Measurements from ENCODE around the gene MYO9B. TPM values are rescaled to one million over a fixed set of nuclear protein-coding genes. Genes with fewer than 3 reads are reported as not detected.

The MYO9B gene
- total RNA-seq, 1 donor from 2014 or later = 123 TPM

- Mint-ChIP-seq H3K27ac (ENCODE audit: unreplicated experiment) (no peak overlapping the region), H3K27me3 (ENCODE audit: low read depth, unreplicated experiment) (no peaks in the 10 kb centered on the region), H3K9me3 (ENCODE audit: unreplicated experiment) (peaks cover 2% of the 10 kb centered on the region), H3K4me1 (ENCODE audit: low read depth, unreplicated experiment) (no peaks in the 10 kb centered on the region), H3K36me3 (ENCODE audit: low read depth, unreplicated experiment) (peaks cover 26% of the 10 kb centered on the region), H3K4me3 (ENCODE audit: unreplicated experiment) (no peak overlapping the region)
- Histone ChIP-seq H3K4me1 (ENCODE audit: insufficient read depth, low read length) (no peaks in the 10 kb centered on the region), H3K9ac (ENCODE audit: low read length) (no peak overlapping the region), H2AFZ (ENCODE audit: low read depth, low read length) (no peak overlapping the region), H3K4me3 (ENCODE audit: insufficient read depth, low read depth, low read length) (no peak overlapping the region), H3K27ac (ENCODE audit: low read depth, low read length) (no peak overlapping the region), H3K27me3 (ENCODE audit: insufficient read depth, low read length) (no peaks in the 10 kb centered on the region), H3K9me3 (ENCODE audit: insufficient read depth, low read depth, low read length) (no peaks in the 10 kb centered on the region), H4K20me1 (ENCODE audit: insufficient read depth, low read length) (peaks cover 4% of the 10 kb centered on the region), H3K36me3 (ENCODE audit: insufficient read depth, low read length) (peaks cover 23% of the 10 kb centered on the region), H3K79me2 (ENCODE audit: insufficient read depth, low read length) (no peaks in the 10 kb centered on the region), H3K4me2 (ENCODE audit: low read length) (no peak overlapping the region)
- TF ChIP-seq EZH2 (IDR thresholded peaks at IDR 0.05; ENCODE audit: insufficient read depth, low read length) (no peak), CTCF (IDR thresholded peaks at IDR 0.05; ENCODE audit: insufficient read depth, low read depth, low read length) (no peak)
- FAIRE-seq = no peak
- DNase-seq (ENCODE audit: low read depth) = no peak
Measured at GRCh38 chr19:17194608-17195007, 119.0 kb downstream of the MYO9B start.

- H4K20me1 ChIP-seq (ENCODE audit: insufficient read depth, low read length) = peaks cover 4% of the 10 kb centered on the region
- H3K79me2 ChIP-seq (ENCODE audit: insufficient read depth, low read length) = no peaks in the 10 kb centered on the region
- H3K36me3 ChIP-seq (ENCODE audit: insufficient read depth, low read length) = peaks cover 24% of the 10 kb centered on the region
- no peaks in the 10 kb centered on the region for H3K27me3 Mint-ChIP-seq (ENCODE audit: low read depth, unreplicated experiment)
- no peak overlapping the region for H3K4me3 Mint-ChIP-seq (ENCODE audit: unreplicated experiment)
- H3K4me2 ChIP-seq (ENCODE audit: low read length) = no peak overlapping the region
- H3K9ac ChIP-seq (ENCODE audit: low read length) = no peak overlapping the region
- no peaks in the 10 kb centered on the region for H3K4me1 ChIP-seq (ENCODE audit: insufficient read depth, low read length)
- H3K36me3 Mint-ChIP-seq (ENCODE audit: low read depth, unreplicated experiment) = peaks cover 26% of the 10 kb centered on the region
- H3K27ac Mint-ChIP-seq (ENCODE audit: unreplicated experiment) = no peak overlapping the region
- no peak for FAIRE-seq
- H3K27ac ChIP-seq (ENCODE audit: low read depth, low read length) = no peak overlapping the region
- H3K4me3 ChIP-seq (ENCODE audit: insufficient read depth, low read depth, low read length) = no peak overlapping the region
- peaks cover 2% of the 10 kb centered on the region for H3K9me3 Mint-ChIP-seq (ENCODE audit: unreplicated experiment)
- H3K4me1 Mint-ChIP-seq (ENCODE audit: low read depth, unreplicated experiment) = no peaks in the 10 kb centered on the region
- DNase-seq (ENCODE audit: low read depth) = no peak
- no peak for TF ChIP-seq CTCF (IDR thresholded peaks at IDR 0.05; ENCODE audit: insufficient read depth, low read depth, low read length)
- no peak for TF ChIP-seq EZH2 (IDR thresholded peaks at IDR 0.05; ENCODE audit: insufficient read depth, low read length)
- H3K9me3 ChIP-seq (ENCODE audit: insufficient read depth, low read depth, low read length) = no peaks in the 10 kb centered on the region
- no peak overlapping the region for H2AFZ ChIP-seq (ENCODE audit: low read depth, low read length)
- H3K27me3 ChIP-seq (ENCODE audit: insufficient read depth, low read length) = no peaks in the 10 kb centered on the region
Measured at GRCh38 chr19:17195106-17195505, 119.5 kb downstream of the MYO9B start.

GRCh38 chr19:17196610-17197009, 121.0 kb downstream of the MYO9B start:
- H3K79me2 ChIP-seq (ENCODE audit: insufficient read depth, low read length) = no peaks in the 10 kb centered on the region
- H3K4me2 ChIP-seq (ENCODE audit: low read length) = no peak overlapping the region
- no peak overlapping the region for H3K27ac ChIP-seq (ENCODE audit: low read depth, low read length)
- Mint-ChIP-seq H3K4me3 (ENCODE audit: unreplicated experiment) (no peak overlapping the region), H3K36me3 (ENCODE audit: low read depth, unreplicated experiment) (peaks cover 33% of the 10 kb centered on the region), H3K27me3 (ENCODE audit: low read depth, unreplicated experiment) (no peaks in the 10 kb centered on the region), H3K27ac (ENCODE audit: unreplicated experiment) (no peak overlapping the region), H3K9me3 (ENCODE audit: unreplicated experiment) (peaks cover 2% of the 10 kb centered on the region), H3K4me1 (ENCODE audit: low read depth, unreplicated experiment) (no peaks in the 10 kb centered on the region)
- H3K9ac ChIP-seq (ENCODE audit: low read length) = no peak overlapping the region
- TF ChIP-seq EZH2 (IDR thresholded peaks at IDR 0.05; ENCODE audit: insufficient read depth, low read length) = no peak
- no peak for TF ChIP-seq CTCF (IDR thresholded peaks at IDR 0.05; ENCODE audit: insufficient read depth, low read depth, low read length)
- FAIRE-seq (no peak), DNase-seq (ENCODE audit: low read depth) (no peak)
- no peaks in the 10 kb centered on the region for H3K27me3 ChIP-seq (ENCODE audit: insufficient read depth, low read length)
- H3K4me3 ChIP-seq (ENCODE audit: insufficient read depth, low read depth, low read length) = no peak overlapping the region
- no peaks in the 10 kb centered on the region for H3K9me3 ChIP-seq (ENCODE audit: insufficient read depth, low read depth, low read length)
- no peak overlapping the region for H2AFZ ChIP-seq (ENCODE audit: low read depth, low read length)
- peaks cover 22% of the 10 kb centered on the region for H3K36me3 ChIP-seq (ENCODE audit: insufficient read depth, low read length)
- H4K20me1 ChIP-seq (ENCODE audit: insufficient read depth, low read length) = peaks cover 4% of the 10 kb centered on the region
- H3K4me1 ChIP-seq (ENCODE audit: insufficient read depth, low read length) = no peaks in the 10 kb centered on the region
